Measurements from ENCODE around the gene RPL37A.

Gene RPL37A

GRCh38 chr2:216465579-216466195 lies 33.0 kb upstream of the RPL37A start:
- no peak for DNase-seq (ENCODE audit: low read depth in 1 of 2, low spot score in 1 of 2)
- no peaks in the 10 kb centered on the region for H3K27me3 ChIP-seq (ENCODE audit: insufficient read depth, poor library complexity, severe bottlenecking)
- TF ChIP-seq GABPA (IDR thresholded peaks at IDR 0.05; ENCODE audit: low read depth) = no peak
- TF ChIP-seq SPI1 (IDR thresholded peaks at IDR 0.05; ENCODE audit: borderline replicate concordance, low read depth) = no peak
- TF ChIP-seq CTCF (IDR thresholded peaks at IDR 0.05; ENCODE audit: insufficient read depth, low read length) = no peak
- TF ChIP-seq POLR2AphosphoS5 (IDR thresholded peaks at IDR 0.05; ENCODE audit: low read depth) = no peak
- TF ChIP-seq REST (IDR thresholded peaks at IDR 0.05; ENCODE audit: insufficient replicate concordance, low read depth) = no peak
- no peak overlapping the region for H3K4me3 ChIP-seq (replicated peaks; ENCODE audit: insufficient read depth, low read length)
- H3K27ac ChIP-seq (replicated peaks) = no peak overlapping the region

- TF ChIP-seq POLR2AphosphoS5 (IDR thresholded peaks at IDR 0.05; ENCODE audit: low read depth) (no peak), SPI1 (IDR thresholded peaks at IDR 0.05; ENCODE audit: borderline replicate concordance, low read depth) (no peak), GABPA (IDR thresholded peaks at IDR 0.05; ENCODE audit: low read depth) (no peak), REST (IDR thresholded peaks at IDR 0.05; ENCODE audit: insufficient replicate concordance, low read depth) (no peak), CTCF (IDR thresholded peaks at IDR 0.05; ENCODE audit: insufficient read depth, low read length) (no peak)
- Histone ChIP-seq H3K27ac (replicated peaks) (no peak overlapping the region), H3K27me3 (ENCODE audit: insufficient read depth, poor library complexity, severe bottlenecking) (no peaks in the 10 kb centered on the region), H3K4me3 (replicated peaks; ENCODE audit: insufficient read depth, low read length) (no peak overlapping the region)
- DNase-seq (ENCODE audit: low read depth in 1 of 2, low spot score in 1 of 2) = no peak
Observed at GRCh38 chr2:216467845-216468244, 30.8 kb upstream of the RPL37A start.

GRCh38 chr2:216469661-216470060 lies 29.0 kb upstream of the RPL37A start:
- H3K4me3 ChIP-seq (replicated peaks; ENCODE audit: insufficient read depth, low read length) = no peak overlapping the region
- TF ChIP-seq CTCF (IDR thresholded peaks at IDR 0.05; ENCODE audit: insufficient read depth, low read length) = no peak
- no peak for TF ChIP-seq SPI1 (IDR thresholded peaks at IDR 0.05; ENCODE audit: borderline replicate concordance, low read depth)
- no peak for TF ChIP-seq REST (IDR thresholded peaks at IDR 0.05; ENCODE audit: insufficient replicate concordance, low read depth)
- TF ChIP-seq POLR2AphosphoS5 (IDR thresholded peaks at IDR 0.05; ENCODE audit: low read depth) = no peak
- H3K27me3 ChIP-seq (ENCODE audit: insufficient read depth, poor library complexity, severe bottlenecking) = no peaks in the 10 kb centered on the region
- H3K27ac ChIP-seq (replicated peaks) = no peak overlapping the region
- no peak for DNase-seq (ENCODE audit: low read depth in 1 of 2, low spot score in 1 of 2)
